ENCODE results near the gene TARBP2.
"Not testable (repeated sequence)": the region's sequence is repeated elsewhere in the genome, so short reads cannot be mapped to it uniquely, and the experiment has no call there.

DNA sequence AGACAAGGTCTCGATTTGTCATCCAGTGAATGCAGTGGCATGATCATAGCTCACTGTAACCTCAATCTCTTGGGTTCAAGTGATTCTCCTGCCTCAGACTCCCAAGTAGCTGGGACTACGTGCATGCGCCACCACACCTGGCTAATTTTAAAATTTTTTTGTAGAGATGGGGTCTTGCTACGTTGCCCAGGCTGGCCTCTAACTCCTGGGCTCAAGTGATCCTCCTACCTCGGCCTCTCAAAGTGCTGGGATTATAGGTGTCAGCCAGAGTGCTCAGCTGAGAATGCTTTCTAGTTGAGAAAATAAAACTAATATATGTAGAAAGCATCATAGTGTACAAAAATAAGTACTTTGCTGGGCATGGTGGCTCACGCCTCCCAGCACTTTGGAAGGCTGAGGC, 47.3 kb downstream of the TARBP2 start:
- TF ChIP-seq, protein P1, sequence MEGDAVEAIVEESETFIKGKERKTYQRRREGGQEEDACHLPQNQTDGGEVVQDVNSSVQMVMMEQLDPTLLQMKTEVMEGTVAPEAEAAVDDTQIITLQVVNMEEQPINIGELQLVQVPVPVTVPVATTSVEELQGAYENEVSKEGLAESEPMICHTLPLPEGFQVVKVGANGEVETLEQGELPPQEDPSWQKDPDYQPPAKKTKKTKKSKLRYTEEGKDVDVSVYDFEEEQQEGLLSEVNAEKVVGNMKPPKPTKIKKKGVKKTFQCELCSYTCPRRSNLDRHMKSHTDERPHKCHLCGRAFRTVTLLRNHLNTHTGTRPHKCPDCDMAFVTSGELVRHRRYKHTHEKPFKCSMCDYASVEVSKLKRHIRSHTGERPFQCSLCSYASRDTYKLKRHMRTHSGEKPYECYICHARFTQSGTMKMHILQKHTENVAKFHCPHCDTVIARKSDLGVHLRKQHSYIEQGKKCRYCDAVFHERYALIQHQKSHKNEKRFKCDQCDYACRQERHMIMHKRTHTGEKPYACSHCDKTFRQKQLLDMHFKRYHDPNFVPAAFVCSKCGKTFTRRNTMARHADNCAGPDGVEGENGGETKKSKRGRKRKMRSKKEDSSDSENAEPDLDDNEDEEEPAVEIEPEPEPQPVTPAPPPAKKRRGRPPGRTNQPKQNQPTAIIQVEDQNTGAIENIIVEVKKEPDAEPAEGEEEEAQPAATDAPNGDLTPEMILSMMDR (conservative IDR thresholded peaks at IDR 0.05; ENCODE audit: low read length) = not testable (repeated sequence)
- TF ChIP-seq EZH2phosphoT487 (IDR thresholded peaks at IDR 0.05; ENCODE audit: borderline replicate concordance, low read depth, low read length) = not testable (repeated sequence)
